HepG2 (cell line): ENCODE data around the gene CACNG4.

Source experiments
- EP300 ChIP-seq, 3 experiments: sonication (generic) in 1 of 3; formaldehyde crosslinking in 1 of 3; IDR thresholded peaks; 2 replicates each; pipeline versions ENCODE4 v1.5.1 to v1.6.1; 2011 to 2020; ENCODE audit warnings: low read depth in 2 of 3, low read length in 2 of 3, borderline replicate concordance in 1 of 3, improper control_type of control experiment in 1 of 3, mild to moderate bottlenecking in 1 of 3, missing genetic modification reagents in 1 of 3, moderate library complexity in 1 of 3
- ETV6 ChIP-seq: sonication (generic); formaldehyde crosslinking; conservative IDR thresholded peaks from 2 replicates; pipeline ENCODE4 v1.4.0; 2020; ENCODE audit warnings: missing genetic modification reagents
- KDM6A ChIP-seq: IDR thresholded peaks from 2 replicates; pipeline ENCODE4 v1.6.1; 2016; ENCODE audit warnings: low read depth
- KLF6 ChIP-seq: IDR thresholded peaks from 2 replicates; pipeline ENCODE4 v1.8.0; 2016; ENCODE audit warnings: missing biosample characterization, missing genetic modification reagents
- MXI1 ChIP-seq: IDR thresholded peaks from 3 replicates; pipeline ENCODE4 v1.6.1; 2012; ENCODE audit warnings: low read depth, low read length, inconsistent platforms, borderline replicate concordance
- POGZ ChIP-seq: sonication (generic); formaldehyde crosslinking; IDR thresholded peaks from 2 replicates; pipeline ENCODE4 v1.4.0; 2020; ENCODE audit warnings: mild to moderate bottlenecking, missing genetic modification reagents
- POLR2AphosphoS5 ChIP-seq: IDR thresholded peaks from 2 replicates; pipeline ENCODE4 v1.6.1; 2012; ENCODE audit warnings: low read depth, low read length
- RARG ChIP-seq: sonication (generic); formaldehyde crosslinking; IDR thresholded peaks from 2 replicates; pipeline ENCODE4 v1.4.0; 2020; ENCODE audit warnings: low read depth, mild to moderate bottlenecking, missing genetic modification reagents
- RFX5 ChIP-seq: IDR thresholded peaks from 2 replicates; pipeline ENCODE4 v1.6.1; 2011; ENCODE audit warnings: low read depth, low read length, improper control_type of control experiment
- STAT5B ChIP-seq: sonication (generic); formaldehyde crosslinking; IDR thresholded peaks from 2 replicates; pipeline ENCODE4 v1.4.0; 2020; ENCODE audit warnings: missing genetic modification reagents
- ZNF3 ChIP-seq: IDR thresholded peaks from 2 replicates; pipeline ENCODE4 v1.7.0; 2017; ENCODE audit warnings: inconsistent platforms
- TF ChIP-seq, protein P1 (sequence below): sonication (generic); formaldehyde crosslinking; IDR thresholded peaks from 2 replicates; pipeline ENCODE4 v1.5.0; 2020; ENCODE audit warnings: mild to moderate bottlenecking, missing genetic modification reagents, moderate library complexity
- TF ChIP-seq, protein P2 (sequence below): sonication (generic); formaldehyde crosslinking; conservative IDR thresholded peaks from 2 replicates; pipeline ENCODE4 v1.5.0; 2020; ENCODE audit warnings: missing genetic modification reagents

DNA sequence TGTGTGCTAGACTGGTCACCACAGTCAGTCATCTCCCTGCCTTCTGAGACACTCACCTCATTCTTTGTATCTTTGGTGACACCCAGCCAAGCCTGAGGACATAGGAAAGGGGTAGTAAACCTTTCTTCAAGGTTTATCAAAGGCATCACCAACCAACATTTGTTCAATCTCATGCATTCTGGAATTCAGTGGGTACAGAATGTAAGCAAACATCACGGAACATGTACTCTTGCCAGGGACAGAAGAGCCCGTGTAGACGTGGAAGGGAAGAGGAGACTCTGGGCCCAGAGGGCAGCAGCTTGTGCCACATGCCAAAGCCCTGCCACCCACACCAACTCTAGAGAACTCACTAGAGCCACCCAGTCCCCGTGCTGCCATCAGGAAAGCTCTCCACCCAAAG lies 4.4 kb downstream of the CACNG4 start:
- TF ChIP-seq MXI1 = no peak
- TF ChIP-seq, protein P1, sequence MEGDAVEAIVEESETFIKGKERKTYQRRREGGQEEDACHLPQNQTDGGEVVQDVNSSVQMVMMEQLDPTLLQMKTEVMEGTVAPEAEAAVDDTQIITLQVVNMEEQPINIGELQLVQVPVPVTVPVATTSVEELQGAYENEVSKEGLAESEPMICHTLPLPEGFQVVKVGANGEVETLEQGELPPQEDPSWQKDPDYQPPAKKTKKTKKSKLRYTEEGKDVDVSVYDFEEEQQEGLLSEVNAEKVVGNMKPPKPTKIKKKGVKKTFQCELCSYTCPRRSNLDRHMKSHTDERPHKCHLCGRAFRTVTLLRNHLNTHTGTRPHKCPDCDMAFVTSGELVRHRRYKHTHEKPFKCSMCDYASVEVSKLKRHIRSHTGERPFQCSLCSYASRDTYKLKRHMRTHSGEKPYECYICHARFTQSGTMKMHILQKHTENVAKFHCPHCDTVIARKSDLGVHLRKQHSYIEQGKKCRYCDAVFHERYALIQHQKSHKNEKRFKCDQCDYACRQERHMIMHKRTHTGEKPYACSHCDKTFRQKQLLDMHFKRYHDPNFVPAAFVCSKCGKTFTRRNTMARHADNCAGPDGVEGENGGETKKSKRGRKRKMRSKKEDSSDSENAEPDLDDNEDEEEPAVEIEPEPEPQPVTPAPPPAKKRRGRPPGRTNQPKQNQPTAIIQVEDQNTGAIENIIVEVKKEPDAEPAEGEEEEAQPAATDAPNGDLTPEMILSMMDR = no peak
- TF ChIP-seq RFX5 = no peak
- TF ChIP-seq, protein P2, sequence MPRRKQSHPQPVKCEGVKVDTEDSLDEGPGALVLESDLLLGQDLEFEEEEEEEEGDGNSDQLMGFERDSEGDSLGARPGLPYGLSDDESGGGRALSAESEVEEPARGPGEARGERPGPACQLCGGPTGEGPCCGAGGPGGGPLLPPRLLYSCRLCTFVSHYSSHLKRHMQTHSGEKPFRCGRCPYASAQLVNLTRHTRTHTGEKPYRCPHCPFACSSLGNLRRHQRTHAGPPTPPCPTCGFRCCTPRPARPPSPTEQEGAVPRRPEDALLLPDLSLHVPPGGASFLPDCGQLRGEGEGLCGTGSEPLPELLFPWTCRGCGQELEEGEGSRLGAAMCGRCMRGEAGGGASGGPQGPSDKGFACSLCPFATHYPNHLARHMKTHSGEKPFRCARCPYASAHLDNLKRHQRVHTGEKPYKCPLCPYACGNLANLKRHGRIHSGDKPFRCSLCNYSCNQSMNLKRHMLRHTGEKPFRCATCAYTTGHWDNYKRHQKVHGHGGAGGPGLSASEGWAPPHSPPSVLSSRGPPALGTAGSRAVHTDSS = no peak
- TF ChIP-seq POLR2AphosphoS5 = no peak
- TF ChIP-seq STAT5B = no peak
- no peak for TF ChIP-seq RARG (CRISPR knock-in tag)
- no peak for TF ChIP-seq ETV6
- no peak for TF ChIP-seq EP300 (IDR thresholded peaks at IDR 0.05; ENCODE audit: low read depth in 2 of 2, low read length in 2 of 2)
- no peak for TF ChIP-seq EP300 (CRISPR knock-in tag; IDR thresholded peaks at IDR 0.05; ENCODE audit: borderline replicate concordance)
- TF ChIP-seq KLF6 (CRISPR knock-in tag) = no peak
- no peak for TF ChIP-seq POGZ (CRISPR knock-in tag)
- TF ChIP-seq KDM6A = no peak
- no peak for TF ChIP-seq ZNF3 (CRISPR knock-in tag)
